Measurements from ENCODE around the gene KCNH1.

The KCNH1 gene

GRCh38 chr1:210794445-210794844 is 339.5 kb downstream of the KCNH1 start:
- no peak for DNase-seq

GRCh38 chr1:210792250-210793102 is 341.5 kb downstream of the KCNH1 start:
- no peak for DNase-seq

- DNase-seq = no peak
These were observed 343.8 kb downstream of the KCNH1 start for GRCh38 chr1:210790196-210790595.

GRCh38 chr1:210787800-210788199 is 346.1 kb downstream of the KCNH1 start:
- DNase-seq = no peak

DNA sequence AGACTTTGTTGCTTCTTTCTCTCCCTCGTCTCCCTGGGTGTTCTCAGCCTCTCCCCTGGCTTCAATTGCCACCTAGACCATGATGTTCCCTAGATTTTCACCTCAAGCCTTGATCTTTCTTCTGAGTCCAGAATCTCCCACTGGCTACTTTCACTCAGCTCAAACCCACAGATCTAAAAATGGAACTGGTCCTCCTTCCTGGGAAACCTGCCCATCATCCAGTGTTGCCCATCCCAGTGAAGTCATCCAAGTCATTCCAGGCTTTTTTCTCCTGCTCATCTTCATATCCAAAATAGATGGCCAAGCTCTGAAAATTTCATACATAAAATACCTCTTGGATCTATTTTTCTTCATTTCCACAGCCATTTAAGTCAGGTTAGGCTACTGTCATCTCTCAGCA is 347.4 kb downstream of the KCNH1 start:
- no peak for DNase-seq

- DNase-seq = no peak
These were observed 350.0 kb downstream of the KCNH1 start for GRCh38 chr1:210783925-210784324.

DNA sequence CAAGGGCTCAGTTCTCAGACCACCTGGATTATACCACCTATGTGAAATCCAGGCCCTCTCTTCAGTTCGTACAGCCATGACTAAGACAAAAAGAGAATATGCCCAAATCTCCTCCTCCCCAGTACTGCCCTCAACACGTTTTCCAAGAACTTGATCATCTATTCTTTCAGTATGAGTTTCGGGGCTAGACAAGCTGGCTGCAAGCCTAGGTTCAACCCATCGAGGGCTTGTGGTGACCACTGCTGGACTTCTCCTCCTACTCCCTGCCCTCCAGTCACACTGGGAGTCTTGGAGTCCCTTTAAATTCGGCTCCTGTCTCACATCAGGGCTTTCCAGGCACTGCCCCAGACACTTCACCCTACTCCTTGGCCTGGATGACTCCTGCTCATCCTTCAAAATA is 352.3 kb downstream of the KCNH1 start:
- DNase-seq = no peak

DNA sequence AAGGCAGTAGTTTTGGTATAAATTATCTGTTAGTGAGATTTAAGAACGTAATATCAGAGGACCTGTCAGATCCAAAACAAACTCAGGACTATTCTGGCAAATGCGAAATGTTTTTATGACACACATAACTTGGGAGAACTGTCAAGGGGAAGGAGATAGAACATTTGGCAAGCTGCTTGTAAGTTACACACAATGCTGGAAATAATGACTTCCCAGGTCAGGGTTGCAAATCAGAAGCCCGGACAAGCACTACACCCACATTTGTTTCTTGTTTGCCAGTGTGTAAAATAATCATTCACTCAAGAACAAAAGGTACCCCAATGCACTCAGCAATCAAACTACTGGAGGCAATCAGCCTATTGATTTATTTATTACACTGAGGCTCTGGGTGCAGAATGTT is 354.7 kb downstream of the KCNH1 start:
- no peak for DNase-seq

DNA sequence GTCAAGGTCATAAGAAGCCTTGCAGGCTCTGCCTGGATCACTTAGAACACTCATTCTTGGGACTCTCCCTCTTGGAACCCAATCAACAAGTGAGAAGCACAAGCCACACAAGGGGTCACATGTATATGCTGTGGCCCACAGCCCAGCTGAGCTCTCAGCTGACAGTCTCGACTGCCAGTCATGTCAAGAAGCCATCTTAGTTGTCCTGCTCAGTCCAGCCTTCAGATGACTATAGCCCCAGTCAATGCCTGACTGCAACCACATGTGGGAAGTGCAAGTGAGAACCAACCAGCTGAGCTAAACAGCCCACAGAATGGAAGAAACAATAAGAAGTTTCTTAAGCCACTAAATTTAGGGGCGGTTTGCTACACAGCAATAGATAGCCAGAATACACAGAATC is 356.0 kb downstream of the KCNH1 start:
- no peak for DNase-seq

DNA sequence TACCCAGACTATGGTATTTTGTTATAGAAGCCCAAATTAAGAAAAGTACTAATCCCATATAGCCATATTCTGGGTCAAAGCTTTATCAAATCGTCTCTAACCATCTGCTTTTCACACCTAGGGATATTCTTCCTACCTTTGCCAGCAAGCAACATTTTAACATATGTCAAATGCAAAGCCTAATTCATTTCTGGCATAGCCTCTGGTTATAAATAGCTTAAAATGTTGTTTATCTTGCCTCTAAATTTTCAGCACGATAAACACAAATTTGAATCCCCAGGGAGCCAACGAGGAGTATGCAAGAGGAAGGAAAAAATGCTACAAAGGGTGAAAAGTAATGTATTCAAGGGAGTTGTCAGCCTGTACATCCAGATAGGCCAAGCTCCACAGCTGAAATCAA is 357.2 kb downstream of the KCNH1 start:
- no peak for DNase-seq

DNA sequence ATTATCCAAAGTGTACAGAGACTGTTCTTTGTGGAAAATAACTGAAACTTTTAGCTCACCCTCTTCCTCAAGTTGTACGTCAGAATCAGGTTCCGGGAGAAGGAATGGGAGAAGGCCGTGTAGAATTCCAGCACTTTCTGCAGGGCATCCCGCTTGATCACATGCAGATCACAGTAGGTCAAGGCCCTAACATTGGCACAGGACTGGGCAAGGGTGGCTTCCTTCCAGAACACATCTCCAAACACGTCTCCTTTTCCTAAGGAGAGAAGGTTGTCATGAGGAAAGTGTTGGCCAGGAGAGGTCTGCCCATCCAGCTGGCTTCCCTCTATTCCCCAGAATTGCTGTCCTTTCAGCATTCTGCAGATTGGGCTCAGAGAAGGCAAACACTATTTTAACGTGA is 358.7 kb downstream of the KCNH1 start:
- no peak for DNase-seq

GRCh38 chr1:210773450-210773849 is 360.5 kb downstream of the KCNH1 start:
- no peak for DNase-seq

DNA sequence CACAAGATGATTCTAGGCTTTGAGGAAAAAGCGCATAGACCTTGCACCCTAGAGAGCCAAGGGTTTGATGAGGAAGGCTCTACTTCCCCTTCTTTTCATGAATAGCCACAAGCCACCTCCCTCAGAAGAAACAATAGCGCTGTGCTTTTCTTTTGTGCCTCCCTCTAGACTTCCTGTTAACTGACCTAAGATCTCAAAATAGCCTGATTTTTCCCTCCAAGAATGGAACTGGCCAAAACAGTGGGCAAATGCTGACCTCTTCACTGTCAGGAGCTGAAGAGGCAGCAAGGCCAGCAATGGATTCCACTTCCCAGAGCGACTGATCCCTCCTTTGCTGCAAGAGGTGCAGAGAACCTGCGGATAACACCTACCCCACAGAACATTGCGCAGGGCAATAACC is 362.8 kb downstream of the KCNH1 start:
- DNase-seq = no peak

- DNase-seq = no peak
These were observed 363.5 kb downstream of the KCNH1 start for GRCh38 chr1:210770396-210770984.

- DNase-seq = no peak
These were observed 364.5 kb downstream of the KCNH1 start for GRCh38 chr1:210769473-210769872.

GRCh38 chr1:210764536-210764935 is 369.4 kb downstream of the KCNH1 start:
- DNase-seq = no peak

DNA sequence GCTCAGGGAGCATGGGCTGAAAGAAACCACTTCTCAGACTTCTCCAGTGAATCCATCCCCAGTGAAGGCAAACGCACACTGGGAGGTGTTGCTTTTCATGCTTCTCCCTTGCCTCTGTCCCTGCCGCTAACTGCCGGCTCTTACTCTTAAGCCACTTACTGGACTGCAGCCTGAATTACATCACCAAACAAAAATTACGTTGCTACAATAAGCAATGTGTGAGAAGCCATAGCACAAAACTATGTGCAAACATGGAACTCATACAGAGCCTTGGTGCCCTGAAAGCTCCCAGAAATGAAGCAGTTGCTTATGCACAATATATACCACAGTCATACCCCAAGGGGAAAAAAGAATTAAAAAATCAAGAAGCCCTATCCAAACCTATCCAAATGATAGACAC is 375.2 kb downstream of the KCNH1 start:
- DNase-seq = no peak

- no peak for DNase-seq
These were observed 375.7 kb downstream of the KCNH1 start for GRCh38 chr1:210758261-210758660.

DNA sequence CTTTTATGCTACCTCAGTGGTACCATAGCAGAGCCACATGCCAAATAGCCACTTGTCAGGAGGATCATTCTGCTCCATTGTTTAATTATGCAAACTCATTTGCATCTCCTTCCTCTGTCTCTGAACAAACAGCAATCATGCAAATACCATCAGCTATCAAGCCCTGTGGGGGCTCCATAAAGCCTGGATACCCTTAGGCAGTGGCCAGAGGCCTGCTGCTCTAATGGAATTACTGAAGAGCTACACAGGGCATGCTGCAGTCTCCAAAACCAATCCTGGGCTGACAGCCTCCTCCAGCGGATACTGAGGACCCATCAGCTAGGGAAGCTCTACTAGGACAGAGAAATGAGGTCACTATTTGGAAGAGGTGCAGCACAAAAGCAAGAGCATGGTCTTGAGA is 376.3 kb downstream of the KCNH1 start:
- DNase-seq = no peak

- no peak for DNase-seq
These were observed 377.8 kb downstream of the KCNH1 start for GRCh38 chr1:210755991-210756659.

GRCh38 chr1:210754878-210755665 is 378.9 kb downstream of the KCNH1 start:
- no peak for DNase-seq

GRCh38 chr1:210751911-210752310 is 382.0 kb downstream of the KCNH1 start:
- DNase-seq = no peak

DNA sequence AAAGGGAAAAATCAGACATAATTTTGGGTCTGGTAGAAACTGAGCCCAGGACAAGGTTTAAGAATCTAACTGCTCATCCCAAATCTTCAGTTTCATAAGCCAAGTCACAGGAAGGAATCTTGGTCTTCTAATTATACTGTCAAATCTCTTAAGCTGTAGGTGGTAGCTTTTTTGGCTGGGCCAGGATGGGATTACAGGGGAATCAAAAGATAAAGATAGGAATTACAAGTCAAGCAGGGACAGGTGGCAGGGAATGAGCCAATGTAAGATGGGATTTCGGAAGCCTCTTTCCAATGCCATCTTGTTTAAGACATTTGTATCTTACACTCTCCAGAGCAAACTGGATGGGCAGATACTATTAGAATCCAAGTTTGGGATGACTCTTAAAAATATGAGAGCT is 383.5 kb downstream of the KCNH1 start:
- DNase-seq = no peak

Measured in NCI-H1694 (cell line).